Gastroesophageal sphincter (tissue), 4 donors: ENCODE measurements around the gene TRHDE. TPM values are rescaled to one million over a fixed set of nuclear protein-coding genes. Genes with fewer than 3 reads are reported as not detected.
A peak's percentile ranks its signal among the peaks of the same experiment; 100 is the strongest.

ENCODE experiments used
- ATAC-seq: fragments of 150-250 bp; one replicate; pipeline ENCODE4 v1.9.1; 2016; ENCODE audit warnings: mild to moderate bottlenecking, moderate library complexity
- H3K27ac ChIP-seq, 4 donors: fragments of 200-600 bp; sonication (generic) in 3 of 4; 1 replicate in 3 of 4; 2 replicates in 1 of 4; pipeline ENCODE4 v1.5.1; 2016 to 2019
- H3K27me3 ChIP-seq: fragments of 200-600 bp; sonication (generic); one replicate; pipeline ENCODE4 v1.5.1; 2019
- H3K36me3 ChIP-seq, 2 donors: fragments of 200-600 bp; sonication (generic); one replicate each; pipeline ENCODE4 v1.5.1; 2019; ENCODE audit warnings: control low read depth in 1 of 2
- H3K4me1 ChIP-seq, 3 donors: fragments of 200-600 bp; sonication (generic); 1 replicate in 2 of 3; 2 replicates in 1 of 3; pipeline ENCODE4 v1.5.1; 2016 to 2019; ENCODE audit warnings: control low read depth in 2 of 3
- H3K4me3 ChIP-seq, 2 donors: fragments of 200-600 bp; sonication (generic); one replicate each; pipeline ENCODE4 v1.5.1; 2019; ENCODE audit warnings: mild to moderate bottlenecking in 1 of 2, moderate library complexity in 1 of 2
- H3K9me3 ChIP-seq, 3 donors: fragments of 200-600 bp; sonication (generic); one replicate each; pipeline ENCODE4 v1.5.1; 2017 to 2019; ENCODE audit warnings: control low read depth in 2 of 3
- CTCF ChIP-seq, 4 experiments: fragments of 200-600 bp in 2 of 4; fragments of 450-650 bp in 2 of 4; sonication (generic) in 1 of 4; IDR thresholded peaks; one replicate each; pipeline ENCODE4 v1.5.1; 2017 to 2019; ENCODE audit warnings: antibody characterized with exemption in 4 of 4, mild to moderate bottlenecking in 2 of 4, moderate library complexity in 2 of 4
- EP300 ChIP-seq: sonication (generic); formaldehyde crosslinking; IDR thresholded peaks from one replicate; pipeline ENCODE4 v1.6.1; 2017; ENCODE audit warnings: antibody characterized with exemption, mild to moderate bottlenecking
- POLR2A ChIP-seq, 2 donors: fragments of 450-650 bp; IDR thresholded peaks; one replicate each; pipeline ENCODE4 v1.6.1; 2017; ENCODE audit warnings: antibody characterized with exemption in 2 of 2, mild to moderate bottlenecking in 2 of 2, moderate library complexity in 1 of 2
- POLR2AphosphoS5 ChIP-seq: sonication (generic); formaldehyde crosslinking; IDR thresholded peaks from one replicate; pipeline ENCODE4 v1.6.1; 2017; ENCODE audit warnings: antibody characterized with exemption
- WGBS, 2 donors: methylation state at CpG; one replicate each; pipeline ENCODE4 v1.1.5; 2018; ENCODE audit warnings: low coverage in 1 of 2; 5-methylcytosine and 5-hydroxymethylcytosine counted together
- total RNA-seq, 4 donors: library from RNA; depleted of rRNA; stranded (reverse); fragments of >200 nt; gene quantifications; one replicate each; pipeline ENCODE4 v1.1.0, GENCODE V29; 2016

The TRHDE gene
- total RNA-seq, 4 donors from 2014 or later = 0.74 to 2.3 (median 1.0) TPM

- TF ChIP-seq POLR2AphosphoS5 (no peak), CTCF (IDR thresholded peaks at IDR 0.05) (no peak), EP300 (no peak), POLR2A (IDR thresholded peaks at IDR 0.05) (no peak)
- peaks cover 0 to 30% (median 12%) of the 10 kb centered on the region in 3 donors for H3K4me1 ChIP-seq
- peak overlapping the region in 1 of 4 donors; percentile 24 for H3K27ac ChIP-seq
- no peaks in the 10 kb centered on the region for H3K36me3 ChIP-seq
- 41 to 43% methylated on average over 10 to 11 of the region's 17 CpGs for WGBS, 2 donors
- no peak for ATAC-seq
- no peaks in the 10 kb centered on the region for H3K9me3 ChIP-seq
- peaks cover 83% of the 10 kb centered on the region for H3K27me3 ChIP-seq
- peak overlapping the region in 1 of 2 donors; percentile 59 for H3K4me3 ChIP-seq
Measured at GRCh38 chr12:72273851-72274351, 1.7 kb downstream of the TRHDE start.

GRCh38 chr12:72274931-72275330, 2.8 kb downstream of the TRHDE start:
- H3K4me3 ChIP-seq = no peak overlapping the region
- no peaks in the 10 kb centered on the region for H3K9me3 ChIP-seq
- TF ChIP-seq POLR2AphosphoS5 = no peak
- no peak for TF ChIP-seq EP300
- TF ChIP-seq CTCF (IDR thresholded peaks at IDR 0.05) = no peak
- no peak for TF ChIP-seq POLR2A (IDR thresholded peaks at IDR 0.05)
- ATAC-seq = no peak
- H3K27me3 ChIP-seq = peaks cover 85% of the 10 kb centered on the region
- peaks cover 0 to 30% (median 12%) of the 10 kb centered on the region in 3 donors for H3K4me1 ChIP-seq
- no peaks in the 10 kb centered on the region for H3K36me3 ChIP-seq
- H3K27ac ChIP-seq = no peak overlapping the region
- WGBS, 2 donors = 83% methylated on average over 1 of the region's 1 CpG; no CpG with 5 or more reads in 1 of the 2 donors

GRCh38 chr12:72275526-72275925, 3.4 kb downstream of the TRHDE start:
- peaks cover 80% of the 10 kb centered on the region for H3K27me3 ChIP-seq
- H3K27ac ChIP-seq = no peak overlapping the region
- H3K4me3 ChIP-seq = no peak overlapping the region
- 73 to 75% methylated on average over 2 of the region's 2 CpGs for WGBS, 2 donors
- H3K9me3 ChIP-seq = no peaks in the 10 kb centered on the region
- ATAC-seq = no peak
- no peaks in the 10 kb centered on the region for H3K36me3 ChIP-seq
- peaks cover 0 to 30% (median 12%) of the 10 kb centered on the region in 3 donors for H3K4me1 ChIP-seq
- TF ChIP-seq POLR2AphosphoS5 (no peak), POLR2A (IDR thresholded peaks at IDR 0.05) (no peak), EP300 (no peak), CTCF (IDR thresholded peaks at IDR 0.05) (no peak)

GRCh38 chr12:72276181-72276805, 4.1 kb downstream of the TRHDE start:
- 60 to 83% methylated on average over 3 of the region's 3 CpGs for WGBS, 2 donors
- H3K4me1 ChIP-seq = peaks cover 0 to 27% (median 12%) of the 10 kb centered on the region in 3 donors
- no peaks in the 10 kb centered on the region for H3K36me3 ChIP-seq
- no peaks in the 10 kb centered on the region for H3K9me3 ChIP-seq
- H3K27me3 ChIP-seq = peaks cover 73% of the 10 kb centered on the region
- TF ChIP-seq EP300 (no peak), POLR2A (IDR thresholded peaks at IDR 0.05) (no peak), POLR2AphosphoS5 (no peak)
- ATAC-seq = no peak
- H3K4me3 ChIP-seq = no peak overlapping the region
- no peak overlapping the region for H3K27ac ChIP-seq

GRCh38 chr12:72277415-72277814, 5.2 kb downstream of the TRHDE start:
- Histone ChIP-seq H3K27ac (no peak overlapping the region), H3K27me3 (peaks cover 62% of the 10 kb centered on the region), H3K4me1 (peaks cover 0 to 17% (median 12%) of the 10 kb centered on the region in 3 donors), H3K4me3 (no peak overlapping the region), H3K9me3 (no peaks in the 10 kb centered on the region), H3K36me3 (no peaks in the 10 kb centered on the region)
- WGBS, 2 donors = 59 to 68% methylated on average over 2 of the region's 2 CpGs
- no peak for ATAC-seq
- TF ChIP-seq POLR2AphosphoS5 (no peak), POLR2A (IDR thresholded peaks at IDR 0.05) (no peak), EP300 (no peak), CTCF (IDR thresholded peaks at IDR 0.05) (no peak)
